Measurements from ENCODE around the gene CIAO3. TPM values are rescaled to one million over a fixed set of nuclear protein-coding genes. Genes with fewer than 3 reads are reported as not detected.

Gene CIAO3
- total RNA-seq, 4 donors from 2014 or later, result 39.8 to 53.2 (median 45.6) TPM

GRCh38 chr16:741986-742629 is 1.3 kb upstream of the CIAO3 start:
- peaks cover 0 to 25% (median 0%) of the 10 kb centered on the region in 3 donors for H3K36me3 ChIP-seq
- no peak for DNase-seq (ENCODE audit: low spot score in 2 of 2)
- no peak for TF ChIP-seq CTCF (IDR thresholded peaks at IDR 0.05)
- no peak for TF ChIP-seq EP300 (IDR thresholded peaks at IDR 0.05)
- TF ChIP-seq POLR2A (IDR thresholded peaks at IDR 0.05), result no peak
- 88 to 90% methylated on average over 15 of the region's 15 CpGs for WGBS, 2 donors
- H3K9me3 ChIP-seq, result no peaks in the 10 kb centered on the region
- no peak overlapping the region for H3K27ac ChIP-seq
- no peak overlapping the region for H3K4me3 ChIP-seq
- H3K4me1 ChIP-seq, result peaks cover 0 to 16% (median 14%) of the 10 kb centered on the region in 4 donors
- peaks cover 0 to 3% of the 10 kb centered on the region in 2 donors for H3K27me3 ChIP-seq

- H3K4me3 ChIP-seq, result peak overlapping the region; percentile 75 to 100 (median 94)
- H3K27me3 ChIP-seq, result peaks cover 0 to 3% of the 10 kb centered on the region in 2 donors
- no peak for DNase-seq (ENCODE audit: low spot score in 2 of 2)
- H3K36me3 ChIP-seq, result peaks cover 0 to 42% (median 0%) of the 10 kb centered on the region in 3 donors
- peaks cover 0 to 16% (median 14%) of the 10 kb centered on the region in 4 donors for H3K4me1 ChIP-seq
- TF ChIP-seq POLR2A (IDR thresholded peaks at IDR 0.05), result no peak
- no peak for TF ChIP-seq CTCF (IDR thresholded peaks at IDR 0.05)
- TF ChIP-seq EP300 (IDR thresholded peaks at IDR 0.05), result no peak
- H3K9me3 ChIP-seq, result no peaks in the 10 kb centered on the region
- H3K27ac ChIP-seq, result peak overlapping the region; percentile 24 to 87 (median 76)
- WGBS, 2 donors, result 0% methylated on average over 6 of the region's 22 CpGs; no CpG with 5 or more reads in 1 of the 2 donors
Observed at GRCh38 chr16:740459-740763, 386 bp downstream of the CIAO3 start.

- peaks cover 0 to 3% of the 10 kb centered on the region in 2 donors for H3K27me3 ChIP-seq
- WGBS, 2 donors, result 41 to 44% methylated on average over 33 to 38 of the region's 38 CpGs
- H3K4me1 ChIP-seq, result peaks cover 0 to 16% (median 14%) of the 10 kb centered on the region in 4 donors
- peaks cover 0 to 48% (median 0%) of the 10 kb centered on the region in 3 donors for H3K36me3 ChIP-seq
- H3K9me3 ChIP-seq, result no peaks in the 10 kb centered on the region
- no peak for TF ChIP-seq CTCF (IDR thresholded peaks at IDR 0.05)
- TF ChIP-seq EP300 (IDR thresholded peaks at IDR 0.05), result no peak
- no peak for TF ChIP-seq POLR2A (IDR thresholded peaks at IDR 0.05)
- peak overlapping the region; percentile 75 to 100 (median 94) for H3K4me3 ChIP-seq
- peak overlapping the region in 2 of 4 donors; percentile 85 to 87 for H3K27ac ChIP-seq
- DNase-seq (ENCODE audit: low spot score in 2 of 2), result no peak
Observed at GRCh38 chr16:739560-740458, 988 bp downstream of the CIAO3 start.

GRCh38 chr16:736936-737481 is 3.8 kb downstream of the CIAO3 start:
- Histone ChIP-seq H3K27ac (no peak overlapping the region), H3K4me3 (no peak overlapping the region), H3K36me3 (peaks cover 0 to 76% (median 0%) of the 10 kb centered on the region in 3 donors), H3K9me3 (no peaks in the 10 kb centered on the region), H3K27me3 (no peaks in the 10 kb centered on the region), H3K4me1 (peaks cover 0 to 16% (median 14%) of the 10 kb centered on the region in 4 donors)
- no peak for DNase-seq (ENCODE audit: low spot score in 2 of 2)
- WGBS, 2 donors, result 93 to 95% methylated on average over 29 of the region's 29 CpGs
- TF ChIP-seq CTCF (IDR thresholded peaks at IDR 0.05) (no peak), POLR2A (IDR thresholded peaks at IDR 0.05) (no peak), EP300 (IDR thresholded peaks at IDR 0.05) (no peak)
